GM23338 (cell line): ENCODE results near the gene STAT6. TPM values are rescaled to one million over a fixed set of nuclear protein-coding genes. Genes with fewer than 3 reads are reported as not detected.

Experiments
- ATAC-seq: fragments of 200-7000 bp; cut with Tn5 transposase; 3 replicates; pipeline ENCODE4 v1.9.1; 2020
- DNase-seq: peaks from one replicate; pipeline ENCODE4 v3.0.0-alpha.2; 2015; ENCODE audit warnings: low spot score
- H2AFZ ChIP-seq: fragments of 200-600 bp; sonication (generic); 2 replicates; pipeline ENCODE4 v1.8.0; 2016; ENCODE audit warnings: antibody characterized with exemption, mild to moderate bottlenecking, moderate library complexity
- H3F3A ChIP-seq: fragments of 200-600 bp; sonication (generic); replicated peaks from 2 replicates; pipeline ENCODE4 v1.8.0; 2017; ENCODE audit warnings: antibody characterized with exemption, mixed run types, low read depth
- H3K27ac ChIP-seq: fragments of 200-600 bp; sonication (generic); 2 replicates; pipeline ENCODE4 v1.6.1; 2016; ENCODE audit warnings: low read depth
- H3K27me3 ChIP-seq: fragments of 200-600 bp; sonication (generic); 2 replicates; pipeline ENCODE4 v1.8.0; 2016; ENCODE audit warnings: mild to moderate bottlenecking, mixed run types, moderate library complexity; ENCODE audit not compliant: insufficient read depth
- H3K36me3 ChIP-seq: fragments of 200-600 bp; sonication (generic); 2 replicates; pipeline ENCODE4 v1.8.0; 2016; ENCODE audit warnings: mild to moderate bottlenecking; ENCODE audit not compliant: insufficient read depth
- H3K4me1 ChIP-seq: fragments of 200-600 bp; sonication (generic); 2 replicates; pipeline ENCODE4 v1.8.0; 2016; ENCODE audit warnings: mild to moderate bottlenecking, moderate library complexity; ENCODE audit not compliant: insufficient read depth
- H3K4me2 ChIP-seq: fragments of 200-600 bp; sonication (generic); 2 replicates; pipeline ENCODE4 v1.7.1; 2017; ENCODE audit warnings: mixed run types
- H3K4me3 ChIP-seq: fragments of 200-600 bp; sonication (generic); 2 replicates; pipeline ENCODE4 v1.6.1; 2016; ENCODE audit warnings: mixed run types
- H3K79me2 ChIP-seq: fragments of 200-600 bp; sonication (generic); replicated peaks from 2 replicates; pipeline ENCODE4 v1.8.0; 2017; ENCODE audit warnings: mild to moderate bottlenecking; ENCODE audit not compliant: insufficient read depth
- H3K9me2 ChIP-seq: fragments of 200-600 bp; sonication (generic); 2 replicates; pipeline ENCODE4 v1.8.0; 2017; ENCODE audit not compliant: insufficient read depth
- H4K20me1 ChIP-seq: fragments of 200-600 bp; sonication (generic); replicated peaks from 2 replicates; pipeline ENCODE4 v1.8.0; 2017; ENCODE audit warnings: mild to moderate bottlenecking; ENCODE audit not compliant: insufficient read depth
- H3K27ac Mint-ChIP-seq: 2 replicates; pipeline ENCODE4 v1.8.0; 2020; ENCODE audit warnings: inconsistent platforms, mild to moderate bottlenecking, moderate library complexity, mixed read lengths
- H3K27me3 Mint-ChIP-seq: 3 replicates; pipeline ENCODE4 v1.8.0; 2022; ENCODE audit warnings: low read depth, mild to moderate bottlenecking, moderate library complexity, mixed read lengths, inconsistent platforms; ENCODE audit not compliant: insufficient read depth, poor library complexity
- H3K36me3 Mint-ChIP-seq: 3 replicates; pipeline ENCODE4 v1.8.0; 2021; ENCODE audit warnings: low read depth, mild to moderate bottlenecking, inconsistent platforms, moderate library complexity, mixed read lengths
- H3K4me1 Mint-ChIP-seq: 3 replicates; pipeline ENCODE4 v1.8.0; 2020; ENCODE audit warnings: mild to moderate bottlenecking, inconsistent platforms, mixed read lengths
- H3K4me3 Mint-ChIP-seq: 3 replicates; pipeline ENCODE4 v1.8.0; 2021; ENCODE audit warnings: moderate library complexity, mild to moderate bottlenecking, inconsistent platforms, mixed read lengths
- H3K9me3 Mint-ChIP-seq: 3 replicates; pipeline ENCODE4 v1.8.0; 2020; ENCODE audit warnings: moderate library complexity, mild to moderate bottlenecking, inconsistent platforms, mixed read lengths
- CTCF ChIP-seq, 2 experiments: fragments of 200-600 bp in 1 of 2; sonication (generic) in 1 of 2; conservative IDR thresholded peaks; 2 replicates each; pipeline versions ENCODE4 v1.5.1 to v1.6.1; 2016 to 2017; ENCODE audit warnings: antibody characterized with exemption in 2 of 2, low read depth in 2 of 2, mild to moderate bottlenecking in 2 of 2, moderate library complexity in 1 of 2
- ETS1 ChIP-seq: IDR thresholded peaks from 2 replicates; pipeline ENCODE4 v1.6.1; 2016; ENCODE audit warnings: antibody characterized with exemption
- EZH2 ChIP-seq: fragments of 200-600 bp; sonication (generic); IDR thresholded peaks from one replicate; pipeline ENCODE4 v1.8.0; 2017; ENCODE audit warnings: antibody characterized with exemption, mild to moderate bottlenecking, low read depth; ENCODE audit not compliant: unreplicated experiment
- NANOG ChIP-seq: IDR thresholded peaks from 2 replicates; pipeline ENCODE4 v1.6.1; 2016; ENCODE audit warnings: antibody characterized with exemption, borderline replicate concordance
- POLR2AphosphoS5 ChIP-seq: IDR thresholded peaks from 2 replicates; pipeline ENCODE4 v1.6.1; 2016; ENCODE audit warnings: antibody characterized with exemption, low read depth
- REST ChIP-seq: IDR thresholded peaks from one replicate; pipeline ENCODE4 v1.6.1; 2018; ENCODE audit warnings: antibody characterized with exemption; ENCODE audit not compliant: unreplicated experiment
- STAT1 ChIP-seq: IDR thresholded peaks from one replicate; pipeline ENCODE4 v1.6.1; 2016; ENCODE audit warnings: antibody characterized with exemption; ENCODE audit not compliant: unreplicated experiment
- ZNF114 ChIP-seq: fragments of 250-450 bp; sonication (Bioruptor Pico); IDR thresholded peaks from 2 replicates; pipeline ENCODE4 v1.5.0; 2020; ENCODE audit warnings: mild to moderate bottlenecking, moderate library complexity
- ZNF462 ChIP-seq: fragments of 250-450 bp; sonication (Bioruptor Pico); IDR thresholded peaks from 2 replicates; pipeline ENCODE4 v1.5.0; 2020; ENCODE audit warnings: mild to moderate bottlenecking, moderate library complexity
- polyA plus RNA-seq: library from polyadenylated mRNA; unstranded; fragments of >200 nt; fragmentation: Nextera tagmentation; extraction: Ambion mirVana; gene quantifications from 2 replicates; pipeline ENCODE4 v1.2.1, GENCODE V29; 2016
- total RNA-seq: library from RNA; depleted of rRNA; stranded (reverse); fragments of >200 nt; shearing (Covaris generic); gene quantifications from 2 replicates; pipeline ENCODE4 v1.2.3, GENCODE V29; 2014

The STAT6 gene
- total and polyA plus RNA-seq, 2 experiments from 2014 or later: 14.3 to 28.1 TPM

GRCh38 chr12:57149245-57149900 lies 38.2 kb upstream of the STAT6 start:
- H4K20me1 ChIP-seq: peaks cover 5% of the 10 kb centered on the region
- no peak overlapping the region for H3K4me2 ChIP-seq
- Mint-ChIP-seq H3K9me3 (no peaks in the 10 kb centered on the region), H3K36me3 (peaks cover 85% of the 10 kb centered on the region), H3K27ac (no peak overlapping the region), H3K27me3 (peaks cover 17% of the 10 kb centered on the region), H3K4me3 (no peak overlapping the region), H3K4me1 (peaks cover 47% of the 10 kb centered on the region)
- no peaks in the 10 kb centered on the region for H3K4me1 ChIP-seq
- H3K36me3 ChIP-seq: peaks cover 5% of the 10 kb centered on the region; the same call in 1 of the 2 replicates
- H3K27ac ChIP-seq: peak overlapping the region; percentile 59; the same call in 1 of the 2 replicates
- H3F3A ChIP-seq: 0 out of 2 replicates have a peak, but pooled peaks cover 3% of the 10 kb centered on the region
- H3K4me3 ChIP-seq: no peak overlapping the region
- DNase-seq (no peak), ATAC-seq (no peak)
- H2AFZ ChIP-seq: no peak overlapping the region
- H3K9me2 ChIP-seq: no peaks in the 10 kb centered on the region
- no peaks in the 10 kb centered on the region for H3K27me3 ChIP-seq
- TF ChIP-seq ZNF114 (CRISPR knock-in tag) (no peak), REST (no peak), POLR2AphosphoS5 (no peak), STAT1 (no peak), CTCF (conservative IDR thresholded peaks at IDR 0.05; ENCODE audit: low read depth in 2 of 2) (no peak), NANOG (no peak), ETS1 (no peak), ZNF462 (no peak), EZH2 (no peak)
- H3K79me2 ChIP-seq: no peaks in the 10 kb centered on the region
